Mesendoderm (in vitro differentiated cells): Measurements from ENCODE around the gene CENPH.
"Not testable (repeated sequence)": the region's sequence is repeated elsewhere in the genome, so short reads cannot be mapped to it uniquely, and the experiment has no call there.

Experiments used
- DNase-seq: peaks from one replicate; pipeline ENCODE4 v3.0.0; 2013
- H2AK5ac ChIP-seq: 2 replicates; pipeline ENCODE4 v1.6.1; 2013; ENCODE audit warnings: low read length, inconsistent platforms
- H2BK120ac ChIP-seq: 2 replicates; pipeline ENCODE4 v1.6.1; 2013; ENCODE audit warnings: low read depth, mild to moderate bottlenecking, low read length, moderate library complexity, mixed read lengths
- H2BK15ac ChIP-seq: replicated peaks from 2 replicates; pipeline ENCODE4 v1.6.1; 2013; ENCODE audit warnings: low read depth, mild to moderate bottlenecking, moderate library complexity
- H2BK5ac ChIP-seq: 2 replicates; pipeline ENCODE4 v1.6.1; 2013; ENCODE audit warnings: low read length, inconsistent platforms
- H3K18ac ChIP-seq: 2 replicates; pipeline ENCODE4 v1.6.1; 2013; ENCODE audit warnings: mild to moderate bottlenecking, low read length, mixed read lengths
- H3K23ac ChIP-seq: one replicate; pipeline ENCODE4 v1.6.1; 2013; ENCODE audit warnings: low read length
- H3K27ac ChIP-seq: 2 replicates; pipeline ENCODE4 v1.5.1; 2013; ENCODE audit warnings: low read depth, mild to moderate bottlenecking, inconsistent platforms, low read length, moderate library complexity
- H3K27me3 ChIP-seq: 2 replicates; pipeline ENCODE4 v1.6.1; 2013; ENCODE audit warnings: low read length, control low read depth, mild to moderate bottlenecking, inconsistent platforms; ENCODE audit not compliant: insufficient read depth, poor library complexity
- H3K36me3 ChIP-seq: 2 replicates; pipeline ENCODE4 v1.6.1; 2013; ENCODE audit warnings: low read length, inconsistent platforms; ENCODE audit not compliant: control insufficient read depth, insufficient read depth
- H3K4ac ChIP-seq: one replicate; pipeline ENCODE4 v1.6.1; 2013; ENCODE audit warnings: low read depth, mild to moderate bottlenecking, low read length, moderate library complexity
- H3K4me1 ChIP-seq: 2 replicates; pipeline ENCODE4 v1.6.1; 2013; ENCODE audit warnings: low read depth, low read length, inconsistent platforms; ENCODE audit not compliant: control insufficient read depth
- H3K4me2 ChIP-seq: 2 replicates; pipeline ENCODE4 v1.6.1; 2013; ENCODE audit warnings: low read length
- H3K4me3 ChIP-seq: 2 replicates; pipeline ENCODE4 v1.5.1; 2013; ENCODE audit warnings: mild to moderate bottlenecking, low read length
- H3K56ac ChIP-seq: one replicate; pipeline ENCODE4 v1.6.1; 2013; ENCODE audit warnings: low read length
- H3K79me1 ChIP-seq: 2 replicates; pipeline ENCODE4 v1.6.1; 2013; ENCODE audit warnings: low read length, inconsistent platforms
- H3K79me2 ChIP-seq: 2 replicates; pipeline ENCODE4 v1.6.1; 2013; ENCODE audit warnings: mild to moderate bottlenecking, low read length; ENCODE audit not compliant: control insufficient read depth, insufficient read depth
- H3K9ac ChIP-seq: 2 replicates; pipeline ENCODE4 v1.6.1; 2013; ENCODE audit warnings: low read length, inconsistent platforms
- H4K5ac ChIP-seq: one replicate; pipeline ENCODE4 v1.6.1; 2013; ENCODE audit warnings: low read length
- H4K8ac ChIP-seq: one replicate; pipeline ENCODE4 v1.6.1; 2013; ENCODE audit warnings: low read depth, mild to moderate bottlenecking, control low read depth, low read length, moderate library complexity
- WGBS: extraction: QIAGEN DNeasy Blood & Tissue Kit; methylation state at CpG from one replicate; pipeline ENCODE4 v1.1.7; 2013; ENCODE audit warnings: low lambda C conversion rate, missing lambda C conversion rate; ENCODE audit not compliant: insufficient coverage; ENCODE audit errors: extremely low coverage; 5-methylcytosine and 5-hydroxymethylcytosine counted together

Gene CENPH

GRCh38 chr5:69167493-69167855 lies 21.9 kb upstream of the CENPH start:
- Histone ChIP-seq H3K4me3 (peak overlapping the region; percentile 96), H3K4me1 (peaks cover 3% of the 10 kb centered on the region), H2BK5ac (peak overlapping the region; percentile 92), H3K79me1 (peaks cover 12% of the 10 kb centered on the region), H3K23ac (peak overlapping the region; percentile 83), H3K56ac (peak overlapping the region; percentile 100), H3K4me2 (peak overlapping the region; percentile 97), H3K18ac (peak overlapping the region; percentile 60), H3K27me3 (no peaks in the 10 kb centered on the region), H2AK5ac (no peak overlapping the region), H3K4ac (peak overlapping the region; percentile 76), H3K79me2 (peaks cover 22% of the 10 kb centered on the region), H2BK15ac (no peak overlapping the region), H4K8ac (no peak overlapping the region), H3K9ac (peak overlapping the region; percentile 98), H2BK120ac (no peak overlapping the region), H3K36me3 (peaks cover 7% of the 10 kb centered on the region), H4K5ac (no peak overlapping the region), H3K27ac (peak overlapping the region; percentile 86)
- DNase-seq = peak; percentile 49
- WGBS = no CpG with 5 or more reads among the region's 11 CpGs

GRCh38 chr5:69167929-69168328 lies 21.5 kb upstream of the CENPH start:
- Histone ChIP-seq H3K4me1 (peaks cover 3% of the 10 kb centered on the region), H2AK5ac (no peak overlapping the region), H3K18ac (peak overlapping the region; percentile 60), H2BK120ac (no peak overlapping the region), H3K56ac (peak overlapping the region; percentile 100), H3K79me2 (peaks cover 22% of the 10 kb centered on the region), H2BK15ac (no peak overlapping the region), H4K8ac (no peak overlapping the region), H3K4me2 (peak overlapping the region; percentile 97), H3K4me3 (peak overlapping the region; percentile 96), H3K4ac (no peak overlapping the region), H3K9ac (peak overlapping the region; percentile 98), H3K79me1 (peaks cover 13% of the 10 kb centered on the region), H3K27me3 (no peaks in the 10 kb centered on the region), H3K23ac (no peak overlapping the region), H2BK5ac (no peak overlapping the region), H3K27ac (no peak overlapping the region), H3K36me3 (peaks cover 8% of the 10 kb centered on the region), H4K5ac (no peak overlapping the region)
- DNase-seq = no peak
- WGBS = no CpG with 5 or more reads among the region's 8 CpGs

GRCh38 chr5:69170495-69170894 lies 18.9 kb upstream of the CENPH start:
- Histone ChIP-seq H4K5ac (no peak overlapping the region), H3K4me2 (no peak overlapping the region), H3K18ac (no peak overlapping the region), H3K79me1 (peaks cover 15% of the 10 kb centered on the region), H3K23ac (no peak overlapping the region), H2BK15ac (no peak overlapping the region), H3K4me1 (peaks cover 3% of the 10 kb centered on the region), H2AK5ac (no peak overlapping the region), H3K27ac (no peak overlapping the region), H3K27me3 (no peaks in the 10 kb centered on the region), H3K79me2 (peaks cover 22% of the 10 kb centered on the region), H2BK120ac (no peak overlapping the region), H3K4ac (no peak overlapping the region), H3K4me3 (no peak overlapping the region), H3K36me3 (peaks cover 24% of the 10 kb centered on the region), H4K8ac (no peak overlapping the region), H3K56ac (no peak overlapping the region), H3K9ac (no peak overlapping the region), H2BK5ac (no peak overlapping the region)
- no CpG with 5 or more reads among the region's 1 CpG for WGBS
- DNase-seq = no peak

- Histone ChIP-seq H3K9ac (no peak overlapping the region), H3K4me2 (no peak overlapping the region), H2BK120ac (no peak overlapping the region), H3K18ac (no peak overlapping the region), H4K8ac (no peak overlapping the region), H3K27me3 (no peaks in the 10 kb centered on the region), H2AK5ac (no peak overlapping the region), H3K36me3 (peaks cover 26% of the 10 kb centered on the region), H3K79me2 (peaks cover 22% of the 10 kb centered on the region), H2BK15ac (no peak overlapping the region), H3K4ac (no peak overlapping the region), H3K4me1 (peaks cover 3% of the 10 kb centered on the region), H3K4me3 (no peak overlapping the region), H4K5ac (no peak overlapping the region), H3K27ac (no peak overlapping the region), H3K56ac (no peak overlapping the region), H3K79me1 (peaks cover 15% of the 10 kb centered on the region), H2BK5ac (no peak overlapping the region), H3K23ac (no peak overlapping the region)
- no peak for DNase-seq
- whole genome bisulfite sequencing = no CpG with 5 or more reads among the region's 3 CpGs
Observed at GRCh38 chr5:69170969-69171368, 18.4 kb upstream of the CENPH start.

GRCh38 chr5:69181659-69182293 lies 7.6 kb upstream of the CENPH start:
- H3K4me2 ChIP-seq, H4K8ac ChIP-seq, H3K23ac ChIP-seq, H3K4ac ChIP-seq, H2AK5ac ChIP-seq, H3K27ac ChIP-seq, H2BK5ac ChIP-seq, H3K36me3 ChIP-seq, H2BK120ac ChIP-seq, H3K56ac ChIP-seq, H3K4me3 ChIP-seq, H3K9ac ChIP-seq, DNase-seq, H3K27me3 ChIP-seq, H2BK15ac ChIP-seq, H4K5ac ChIP-seq, H3K4me1 ChIP-seq, H3K18ac ChIP-seq, H3K79me1 ChIP-seq, H3K79me2 ChIP-seq: not testable (repeated sequence)
- WGBS = no CpG with 5 or more reads among the region's 15 CpGs

GRCh38 chr5:69184621-69185020 lies 4.8 kb upstream of the CENPH start:
- no peaks in the 10 kb centered on the region for H3K4me1 ChIP-seq
- no peak overlapping the region for H2BK120ac ChIP-seq
- no peak overlapping the region for H3K23ac ChIP-seq
- no peak overlapping the region for H3K4me2 ChIP-seq
- no peak overlapping the region for H3K9ac ChIP-seq
- H3K79me1 ChIP-seq = peaks cover 1% of the 10 kb centered on the region
- H4K5ac ChIP-seq = no peak overlapping the region
- peak; percentile 13 for DNase-seq
- no peak overlapping the region for H4K8ac ChIP-seq
- H2BK15ac ChIP-seq = no peak overlapping the region
- no peak overlapping the region for H2BK5ac ChIP-seq
- H3K27ac ChIP-seq = no peak overlapping the region
- H3K27me3 ChIP-seq = no peaks in the 10 kb centered on the region
- no peak overlapping the region for H3K4me3 ChIP-seq
- whole genome bisulfite sequencing = no CpG with 5 or more reads among the region's 1 CpG
- H3K4ac ChIP-seq = no peak overlapping the region
- no peak overlapping the region for H3K56ac ChIP-seq
- H3K18ac ChIP-seq = no peak overlapping the region
- H3K36me3 ChIP-seq = no peaks in the 10 kb centered on the region
- no peak overlapping the region for H2AK5ac ChIP-seq
- no peaks in the 10 kb centered on the region for H3K79me2 ChIP-seq
